Left lobe of liver (tissue), 2 donors: ENCODE measurements around the gene AURKAIP1. TPM values are rescaled to one million over a fixed set of nuclear protein-coding genes. Genes with fewer than 3 reads are reported as not detected.
"Not testable (repeated sequence)": the region's sequence is repeated elsewhere in the genome, so short reads cannot be mapped to it uniquely, and the experiment has no call there.

ENCODE experiments used
- ATAC-seq: fragments of 200-7000 bp; cut with Tn5 transposase; one replicate; pipeline ENCODE4 v1.9.1; 2020; ENCODE audit warnings: mild to moderate bottlenecking, moderate library complexity
- DNase-seq: peaks from one replicate; pipeline ENCODE4 v3.0.0-alpha.2; 2020; ENCODE audit warnings: low spot score
- total RNA-seq: library from RNA; stranded (reverse); gene quantifications from one replicate; pipeline ENCODE4 v1.2.1, GENCODE V29; 2021
- donor health status: DM: no; HTN: no; CAD: no; lungs with moderate emphysema.
- donor health status: DM: no; HTN: yes; CAD: no.

Gene AURKAIP1
- total RNA-seq, 1 donor from 2014 or later: 130 TPM

DNA sequence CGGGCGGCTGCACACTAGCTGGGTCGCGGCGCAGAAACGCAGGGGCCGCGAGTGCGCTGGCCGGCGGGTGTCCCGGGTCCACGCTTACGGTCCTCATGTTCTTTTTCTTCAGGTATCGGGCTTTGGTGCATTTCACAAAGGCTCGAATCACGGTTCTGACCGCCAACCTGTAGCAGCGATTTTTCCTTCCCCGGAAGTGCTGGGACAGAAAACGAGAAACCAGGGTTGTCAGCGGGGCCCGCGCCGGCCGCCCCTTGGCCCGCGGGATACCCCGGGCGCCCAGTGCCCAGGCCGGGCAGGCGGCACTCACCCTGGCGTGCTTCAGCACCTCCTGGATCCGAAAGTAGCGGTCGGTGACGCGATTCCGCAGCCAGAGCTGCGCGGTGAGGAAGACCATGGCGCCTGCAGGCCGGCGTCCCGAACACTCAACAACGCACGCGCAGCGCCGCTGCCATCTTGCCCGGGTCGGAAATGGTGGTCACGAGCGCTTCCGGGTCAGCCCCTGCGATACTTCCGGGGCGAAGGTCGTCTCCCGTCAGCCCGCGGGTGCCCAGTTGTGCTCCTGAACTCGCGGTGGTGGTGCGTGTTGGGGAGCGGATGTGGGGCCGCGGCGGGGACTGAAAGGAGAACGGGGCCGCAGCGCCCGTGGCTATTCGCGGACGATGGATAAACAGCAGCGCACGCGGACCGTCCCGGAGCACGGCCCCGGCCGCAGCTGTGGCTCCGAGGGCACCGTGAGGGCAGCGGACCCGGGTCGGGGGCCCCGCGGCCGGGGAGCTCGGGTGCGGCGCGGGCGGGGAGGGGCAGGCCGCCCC is 32.0 kb upstream of the AURKAIP1 start, which contains the start of gene MRPL20:
Gene MRPL20, minus strand, starts transcription at position 473 of the 815 bp plus-strand sequence. Its CDS starts 76 bp downstream, at position 397.
- peak; percentile 97 for DNase-seq
- ATAC-seq: peak; percentile 95

DNA sequence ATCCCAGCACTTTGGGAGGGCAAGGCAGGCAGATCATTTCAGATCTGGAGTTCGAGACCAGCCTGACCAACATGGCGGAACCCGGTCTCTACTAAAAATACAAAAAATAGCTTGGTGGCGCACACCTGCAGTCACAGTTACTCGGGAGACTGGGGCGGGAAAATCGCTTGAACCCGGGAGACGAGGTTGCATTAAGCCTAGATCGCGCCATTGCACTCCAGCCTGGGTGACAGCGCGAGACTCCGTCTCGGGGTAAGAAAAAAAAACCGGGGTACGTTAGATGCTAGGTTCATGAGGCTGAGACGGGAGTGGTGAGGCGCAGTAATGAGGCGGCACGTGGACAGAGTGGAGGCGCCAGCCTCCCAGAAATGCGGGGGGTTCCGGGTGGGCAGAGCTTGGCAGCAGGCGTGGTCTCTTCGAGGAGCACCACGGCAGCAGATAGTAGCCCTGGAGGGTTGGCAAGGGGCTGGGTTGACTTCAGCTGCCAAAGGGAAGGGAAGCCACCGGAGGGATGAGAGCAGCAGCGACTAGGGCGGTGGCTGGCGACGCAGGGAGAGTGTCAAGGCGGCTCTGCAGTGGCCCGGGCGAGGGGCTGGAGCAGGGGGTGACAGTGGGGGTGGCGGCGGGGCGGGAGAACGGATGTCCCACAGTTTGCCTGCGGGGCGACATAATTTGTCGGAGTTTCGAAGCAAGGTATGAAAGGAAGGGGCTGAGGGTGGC is 31.3 kb upstream of the AURKAIP1 start:
- no peak for DNase-seq
- peak; percentile 8 for ATAC-seq

DNA sequence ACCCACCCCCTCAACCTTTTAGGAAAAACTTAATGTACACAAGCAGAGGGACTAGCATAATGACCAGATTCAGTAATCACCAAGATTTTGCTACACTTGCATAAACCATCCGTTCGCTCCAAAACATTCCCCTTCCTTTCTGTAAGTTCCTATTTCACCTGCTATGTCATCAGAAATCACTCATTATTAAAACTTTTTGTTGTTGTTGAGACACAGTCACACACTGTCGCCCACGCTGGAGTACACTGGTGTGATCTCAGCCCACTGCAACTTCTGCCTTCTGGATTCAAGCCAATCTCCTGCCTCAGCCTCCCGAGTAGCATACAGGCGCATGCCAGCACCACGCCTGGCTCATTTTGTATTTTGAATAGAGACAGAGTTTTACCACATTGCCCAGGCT is 28.6 kb upstream of the AURKAIP1 start:
- no peak for DNase-seq
- no peak for ATAC-seq

DNA sequence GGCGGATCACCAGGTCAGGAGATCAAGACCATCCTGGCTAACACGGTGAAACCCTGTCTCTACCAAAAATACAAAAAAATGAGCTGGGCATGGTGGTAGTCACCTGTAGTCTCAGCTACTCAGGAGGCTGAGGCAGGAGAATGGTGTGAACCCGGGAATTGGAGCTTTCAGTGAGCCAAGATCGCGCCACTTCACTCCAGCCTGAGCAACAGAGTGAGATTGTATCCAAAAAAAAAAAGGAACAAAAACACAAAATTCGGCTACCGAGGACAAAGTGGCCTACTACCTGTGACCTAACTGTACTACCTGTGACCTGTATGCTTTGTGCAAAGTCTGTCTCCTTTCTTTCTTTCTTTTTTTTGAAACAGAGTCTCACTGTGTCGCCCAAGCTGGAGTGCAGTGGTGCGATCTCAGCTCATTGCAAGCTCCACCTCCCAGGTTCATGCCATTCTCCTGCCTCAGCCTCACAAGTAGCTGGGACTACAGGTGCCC is 27.9 kb upstream of the AURKAIP1 start:
- DNase-seq, ATAC-seq: not testable (repeated sequence)

DNA sequence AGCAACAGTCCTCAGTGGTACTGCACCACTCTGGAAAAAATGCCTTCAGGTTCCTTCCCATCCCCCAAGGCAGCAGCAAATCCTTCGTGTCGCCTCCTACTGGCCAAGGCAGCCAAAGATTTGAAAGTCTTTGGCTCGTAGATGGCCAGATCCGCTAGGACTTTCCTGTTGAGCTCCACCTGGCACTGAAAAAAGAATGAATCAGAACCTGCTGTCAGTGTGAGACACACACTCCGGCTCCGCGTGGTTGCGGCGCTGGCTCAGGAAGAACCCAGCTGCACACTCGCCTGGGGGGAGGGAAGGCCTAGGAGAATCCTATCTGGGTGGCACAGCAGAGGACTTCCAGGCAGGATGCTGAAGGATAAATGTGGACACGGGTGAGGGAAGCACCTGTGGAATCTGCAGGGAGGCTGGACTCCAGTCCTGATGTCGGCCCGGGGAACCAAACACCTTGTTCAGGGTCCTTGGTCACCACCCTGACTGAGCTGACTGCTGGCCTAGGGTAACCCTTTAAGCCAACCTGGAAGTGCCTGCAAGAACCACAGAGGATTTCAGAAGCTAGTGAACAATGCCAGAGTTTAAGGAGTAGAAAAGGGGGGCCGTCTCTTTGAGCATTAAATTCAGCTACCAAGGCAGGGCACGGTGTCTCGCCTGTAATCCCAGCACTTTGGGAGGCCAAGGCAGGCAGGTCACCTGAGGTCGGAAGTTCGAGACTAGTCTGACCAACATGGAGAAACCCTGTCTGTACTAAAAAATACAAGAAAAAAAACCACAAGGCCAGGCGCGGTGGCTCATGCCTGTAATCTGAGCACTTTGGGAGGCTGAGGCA is 27.3 kb upstream of the AURKAIP1 start:
- ATAC-seq (peak; percentile 1), DNase-seq (no peak)

DNA sequence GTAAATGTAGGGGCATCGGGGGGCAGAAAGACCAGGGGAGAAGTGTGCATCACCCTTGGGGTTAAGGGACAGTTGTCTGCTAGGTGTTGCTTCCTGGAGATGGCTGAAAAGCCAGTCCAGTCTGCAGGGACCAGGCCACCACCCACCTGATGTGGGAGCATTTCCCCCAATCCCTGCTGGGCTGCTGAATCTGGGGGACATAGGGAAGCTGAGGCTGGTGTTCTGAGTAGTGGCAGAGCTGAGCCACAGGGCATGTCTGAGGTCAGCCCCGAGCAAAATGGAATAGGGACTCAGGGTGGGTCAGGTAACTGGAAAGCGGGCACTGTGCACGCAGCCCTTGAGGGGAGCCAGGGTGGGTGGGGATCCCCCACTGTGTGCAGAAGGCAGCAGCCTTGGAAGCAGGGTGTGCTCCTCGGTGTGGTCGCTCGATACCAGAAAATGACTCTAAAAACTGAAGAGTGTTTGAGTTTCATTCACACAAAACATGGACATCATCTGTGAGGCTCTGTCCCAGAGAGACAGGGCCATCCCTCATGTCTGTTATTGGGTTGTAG is 26.5 kb upstream of the AURKAIP1 start:
- ATAC-seq (no peak), DNase-seq (no peak)

DNA sequence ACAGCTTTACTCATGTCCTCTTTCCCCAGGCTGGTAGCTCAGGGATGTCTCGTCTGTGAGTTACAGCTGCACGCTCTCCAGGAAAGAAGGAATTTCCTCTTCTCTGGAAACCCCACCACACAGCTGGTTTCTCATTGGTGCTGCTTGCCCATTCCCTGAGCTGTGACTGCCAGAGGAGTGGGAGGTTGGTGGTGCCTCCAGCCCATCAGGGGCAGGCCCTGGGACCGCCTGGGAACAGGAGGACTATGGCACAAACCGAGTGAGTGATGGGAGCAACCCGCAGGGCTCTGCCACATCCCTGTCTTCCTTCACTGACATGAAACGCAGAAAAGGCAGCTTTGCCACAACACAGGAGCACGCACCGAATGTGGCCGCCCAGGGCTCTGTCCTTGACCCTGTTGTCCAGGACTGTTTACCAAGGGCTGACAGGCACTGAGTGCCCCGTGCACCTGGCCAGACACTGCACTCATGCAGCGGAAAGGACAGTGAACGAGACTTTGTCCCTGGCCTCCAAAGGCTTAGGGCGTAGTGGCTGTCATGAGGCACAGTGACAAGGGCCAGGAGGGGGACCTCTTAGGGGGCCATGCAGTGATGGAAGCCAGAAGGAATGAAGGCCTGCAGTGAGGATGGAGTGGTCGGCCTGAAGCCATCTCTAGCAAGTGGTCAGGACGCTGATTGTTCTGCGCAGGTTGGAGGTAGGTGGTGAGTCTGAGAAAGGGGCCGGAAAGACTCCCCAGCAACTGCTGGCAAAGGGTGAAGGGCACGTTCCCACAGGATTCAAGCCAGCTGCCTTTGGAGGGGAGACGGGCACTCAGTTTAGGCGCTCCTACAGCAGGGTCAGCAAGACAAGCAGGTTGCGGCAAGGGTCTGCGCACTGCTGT is 25.8 kb upstream of the AURKAIP1 start:
- DNase-seq: peak; percentile 93

DNA sequence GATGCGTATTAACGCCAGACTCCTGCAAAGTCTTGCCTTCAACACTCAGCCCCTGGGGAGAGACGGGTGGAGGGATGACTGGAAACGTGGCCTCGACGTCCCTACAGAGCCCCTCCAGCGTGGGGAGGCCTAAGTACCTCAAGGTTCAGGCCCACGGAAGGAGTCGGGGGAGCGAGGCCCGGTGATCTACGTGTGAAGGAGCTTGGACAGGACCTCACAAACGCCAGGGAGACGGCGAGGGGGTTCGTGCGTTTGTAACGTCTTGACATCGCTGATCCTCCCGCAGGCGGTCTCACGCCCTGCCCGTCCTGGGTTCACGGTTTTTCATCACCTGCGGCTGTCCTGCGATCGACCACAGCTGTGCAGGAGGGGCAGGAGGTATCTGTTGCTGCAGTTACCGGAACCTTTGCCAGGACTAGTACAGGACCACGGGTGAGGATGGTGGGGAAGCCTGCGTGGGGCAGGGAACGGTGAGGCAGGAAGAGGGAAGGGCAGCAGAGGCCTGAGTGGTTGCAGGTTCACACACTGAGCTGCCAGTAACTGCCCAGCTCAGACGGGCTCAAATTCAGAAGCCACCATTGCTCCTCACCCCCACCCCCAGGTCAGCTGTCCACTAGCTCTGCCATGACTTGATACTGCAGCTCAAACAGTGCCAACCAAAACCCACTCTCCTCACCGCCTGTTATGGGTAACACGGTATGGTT is 25.0 kb upstream of the AURKAIP1 start:
- ATAC-seq (peak; percentile 1), DNase-seq (no peak)

More for the DNA sequence above, 25.8 kb upstream of the AURKAIP1 start:
- ATAC-seq: peak; percentile 69

DNA sequence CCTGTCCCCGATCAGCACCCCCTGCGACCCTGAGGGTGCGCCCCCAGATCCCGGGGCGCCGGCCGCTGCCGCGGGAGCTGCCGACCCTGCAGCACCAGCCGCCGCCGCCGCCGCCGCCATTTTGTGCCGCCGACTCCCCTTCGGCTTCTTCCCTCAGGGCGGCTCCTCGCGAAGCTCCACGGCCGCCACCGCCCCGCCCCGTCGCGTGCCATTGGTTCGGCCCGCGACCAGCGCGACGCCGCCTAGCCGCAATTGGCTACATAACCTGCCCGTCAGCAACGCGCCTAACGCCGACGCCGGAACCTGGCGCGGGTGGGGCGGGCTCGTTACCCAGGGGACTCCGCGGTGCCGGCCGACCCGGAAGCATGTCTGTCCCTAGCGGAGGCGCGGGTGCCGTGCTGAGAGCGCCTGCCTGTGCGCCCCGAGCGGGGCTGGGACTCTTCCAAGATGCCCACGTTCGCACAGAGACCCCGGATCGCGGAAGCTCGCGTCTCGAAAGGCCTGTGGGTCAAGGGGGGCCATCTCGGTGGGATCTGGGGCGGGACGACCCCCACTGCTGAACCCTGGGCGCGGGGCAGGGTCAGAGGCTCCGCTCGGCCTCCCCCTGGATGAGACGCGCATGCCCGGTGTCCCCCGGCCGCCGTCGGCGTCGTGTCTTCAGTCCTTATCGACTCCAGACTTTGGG is 24.3 kb upstream of the AURKAIP1 start, which contains the start of gene CCNL2:
Gene CCNL2, minus strand, starts transcription at position 149 of the 685 bp plus-strand sequence. Its CDS starts 29 bp downstream, at position 120.
- peak; percentile 99 for DNase-seq
- ATAC-seq: peak; percentile 85

DNA sequence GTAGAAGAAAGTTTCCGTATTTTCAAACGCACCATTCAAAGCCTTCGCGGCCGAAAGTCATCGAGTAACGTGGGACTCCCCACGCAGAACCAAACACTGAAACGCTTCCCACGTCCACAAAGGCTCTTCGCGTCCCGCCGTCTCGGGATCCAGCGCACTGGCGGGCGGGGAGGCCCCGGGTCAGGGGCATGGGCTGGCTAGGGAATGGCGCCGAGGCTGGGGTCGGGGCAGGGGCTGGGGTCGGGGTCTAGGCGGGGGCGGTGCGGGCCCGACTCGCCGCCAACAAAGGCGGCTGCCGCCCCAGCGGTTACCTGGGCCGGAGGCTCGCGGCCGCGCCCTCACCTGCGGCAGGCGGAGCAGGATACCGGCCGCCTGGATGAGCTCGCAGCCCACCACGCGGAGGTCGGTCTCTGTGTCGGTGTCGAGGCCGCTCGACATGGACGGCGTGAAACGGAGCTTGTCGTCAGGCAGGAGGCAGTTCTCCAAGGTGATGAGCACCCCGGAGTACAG is 23.7 kb upstream of the AURKAIP1 start:
- DNase-seq: no peak
- ATAC-seq: no peak

DNA sequence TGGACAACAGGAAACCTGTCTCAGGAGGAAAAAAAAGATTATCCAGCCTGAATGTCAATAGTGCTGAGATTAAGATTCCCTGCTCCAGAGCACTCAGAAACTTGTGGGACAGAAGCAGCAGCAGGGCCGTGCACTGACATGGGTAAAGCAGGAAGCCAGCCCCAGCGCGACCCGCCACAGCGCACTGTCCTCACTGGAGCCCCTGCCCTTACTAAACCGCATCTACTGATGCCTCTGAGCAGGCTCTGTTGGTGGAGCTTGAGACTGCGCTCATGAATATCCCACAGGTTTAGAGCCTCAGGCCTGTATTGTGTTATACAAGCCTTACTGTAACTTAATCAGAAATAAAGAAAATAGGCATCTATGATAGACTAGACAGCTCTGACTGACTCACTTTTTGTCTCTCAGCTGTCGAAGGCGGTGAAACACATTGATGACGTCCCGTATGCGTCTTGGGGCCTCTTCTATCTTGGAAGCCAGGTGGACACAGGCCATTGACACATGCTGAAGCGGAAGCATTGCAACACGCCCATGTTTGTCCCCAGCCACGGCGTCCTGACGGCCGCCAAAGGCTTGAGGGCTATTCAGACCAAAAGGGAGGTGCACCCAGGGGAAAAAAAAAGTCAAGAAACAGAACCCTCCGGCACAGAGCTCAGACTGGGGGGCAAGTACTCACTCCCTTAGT is 23.0 kb upstream of the AURKAIP1 start:
- ATAC-seq: no peak
- no peak for DNase-seq

DNA sequence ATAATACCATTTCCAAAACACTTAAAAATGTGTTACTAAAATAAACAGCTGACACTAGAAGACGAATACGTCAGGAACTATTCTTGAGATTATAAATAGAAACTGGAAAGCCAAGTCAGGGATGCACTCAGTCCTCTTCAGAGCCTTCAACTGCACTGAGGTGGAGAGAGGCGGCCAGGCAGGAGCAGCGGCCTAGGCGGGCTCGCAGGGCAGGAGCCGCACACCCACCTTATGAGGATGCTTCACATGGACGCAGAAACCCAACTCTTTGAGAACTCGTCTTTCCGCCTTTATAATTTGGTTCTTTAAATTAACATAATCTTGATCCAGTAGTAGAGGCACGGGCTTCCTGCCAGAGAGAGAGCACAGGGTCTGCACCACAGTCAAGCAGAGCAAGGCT is 20.2 kb upstream of the AURKAIP1 start:
- no peak for DNase-seq
- no peak for ATAC-seq

DNA sequence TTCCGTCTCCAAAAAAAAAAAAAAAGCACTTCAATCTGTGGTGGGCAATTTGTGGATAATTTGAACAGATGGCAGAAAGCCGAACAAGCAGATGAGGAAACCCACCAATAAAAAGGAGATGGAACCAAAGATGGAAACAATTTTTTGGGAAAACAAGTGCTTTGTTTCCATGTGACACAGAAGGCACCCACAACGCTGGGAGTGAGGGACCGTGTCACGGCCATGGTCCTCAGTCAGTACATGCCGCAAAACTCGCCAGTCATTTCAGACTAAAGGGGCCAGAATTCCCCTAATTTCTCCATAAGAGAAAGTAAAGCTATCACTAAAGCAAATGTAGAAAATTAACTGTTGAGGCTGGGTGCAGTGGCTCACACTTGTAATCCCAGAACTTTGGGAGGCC is 19.1 kb upstream of the AURKAIP1 start:
- no peak for ATAC-seq
- no peak for DNase-seq

DNA sequence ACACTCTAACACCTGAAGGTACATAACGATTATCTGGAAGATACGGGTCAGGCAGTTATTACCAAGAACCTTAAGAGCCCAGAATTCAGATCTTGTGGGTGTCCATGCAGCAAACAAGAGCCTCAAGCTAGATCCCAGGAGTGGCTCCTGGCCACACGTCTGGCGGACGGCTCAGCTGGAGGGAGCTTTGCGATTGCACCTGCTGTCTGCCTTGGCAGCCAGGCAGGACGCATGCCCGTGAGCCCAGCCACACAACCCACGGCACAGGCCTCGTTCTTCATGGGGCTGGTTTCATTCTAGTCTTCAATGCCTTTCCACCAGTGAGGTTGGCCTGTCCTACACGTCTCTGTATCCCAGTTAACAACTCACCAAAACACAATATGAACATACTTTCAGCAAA is 18.4 kb upstream of the AURKAIP1 start:
- DNase-seq (no peak), ATAC-seq (no peak)

DNA sequence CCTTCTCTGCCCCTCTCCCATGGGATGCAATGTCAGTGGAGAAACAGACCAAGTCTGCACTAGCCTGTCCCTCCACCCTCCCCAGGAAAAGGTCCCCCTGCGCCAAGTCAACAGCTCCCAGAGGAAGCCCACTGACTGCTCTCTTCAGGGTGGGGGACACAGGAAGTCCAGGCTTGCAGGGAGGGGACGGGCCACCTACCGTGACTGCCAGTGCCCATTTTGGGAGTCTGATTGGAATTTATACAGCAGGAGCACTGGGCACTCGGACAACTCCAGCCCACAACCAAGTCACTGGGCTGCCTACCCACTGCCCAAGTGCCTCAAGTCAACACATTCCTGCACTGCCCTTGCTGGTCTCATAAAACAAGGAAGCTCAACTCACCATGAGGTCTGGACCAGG is 18.0 kb upstream of the AURKAIP1 start:
- DNase-seq: no peak

DNA sequence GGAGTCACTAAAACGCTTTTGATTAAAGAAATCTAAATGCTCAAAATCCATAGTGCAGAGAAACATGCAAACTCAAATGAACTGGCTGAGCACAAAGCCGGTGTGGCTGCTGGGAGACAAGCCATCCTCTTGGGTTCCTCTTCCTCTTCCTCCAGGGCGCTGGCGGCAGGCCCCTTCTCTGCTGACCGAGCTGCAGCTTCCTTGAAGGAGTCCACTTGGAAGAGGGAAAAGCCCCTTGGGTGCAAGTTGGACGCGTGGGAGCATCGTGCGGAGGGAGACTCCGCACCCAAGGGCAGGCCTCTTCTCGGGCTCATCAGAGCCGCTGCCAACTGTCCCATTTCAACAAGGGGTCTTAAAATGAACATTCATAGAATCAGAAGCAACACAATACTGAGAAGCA is 16.2 kb upstream of the AURKAIP1 start:
- DNase-seq: no peak
- no peak for ATAC-seq

More for the DNA sequence above, 18.0 kb upstream of the AURKAIP1 start:
- ATAC-seq: no peak

DNA sequence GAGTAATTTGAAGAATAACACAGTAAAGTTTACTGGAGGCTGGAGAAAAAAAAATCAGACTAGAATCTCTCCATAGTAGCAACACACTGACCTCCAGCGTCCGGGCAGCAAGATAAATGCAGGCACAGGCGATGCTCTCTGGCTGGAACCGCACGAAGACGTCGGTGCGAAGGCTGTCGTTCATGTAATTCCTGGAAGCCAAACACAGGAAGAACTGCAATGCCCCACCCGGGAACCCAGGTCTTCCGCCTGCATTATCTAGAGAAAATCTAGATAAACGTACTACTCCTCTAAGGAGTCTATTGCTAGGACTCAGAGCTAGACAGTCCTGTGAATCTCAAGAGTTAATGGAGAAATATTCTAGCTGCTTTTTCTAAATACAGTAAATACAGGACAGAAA is 15.7 kb upstream of the AURKAIP1 start:
- no peak for ATAC-seq
- DNase-seq: no peak

DNA sequence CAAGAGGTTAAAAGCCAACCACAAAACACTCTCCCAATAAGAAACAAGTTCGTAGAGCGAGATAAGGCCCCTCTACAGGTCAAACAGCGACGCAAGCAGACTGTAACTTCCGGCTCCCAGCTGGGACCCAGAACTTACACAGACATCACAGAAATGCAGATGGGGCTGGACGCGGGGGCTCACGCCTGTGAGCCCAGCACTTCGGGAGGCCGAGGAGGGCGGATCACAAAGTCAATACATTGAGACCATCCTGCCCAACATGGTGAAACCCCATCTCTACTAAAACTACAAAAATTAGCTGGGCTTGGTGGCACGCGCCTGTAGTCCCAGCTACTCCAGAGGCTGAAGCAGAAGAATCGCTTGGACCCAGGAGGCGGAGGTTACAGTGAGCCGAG is 13.1 kb upstream of the AURKAIP1 start:
- no peak for ATAC-seq
- no peak for DNase-seq
